Measurements from ENCODE around the gene CERT1.

CERT1 gene

GRCh38 chr5:75412111-75412990, 99.1 kb downstream of the CERT1 start:
- no peak overlapping the region for H3K4me3 ChIP-seq (ENCODE audit: low read depth, low read length)
- TF ChIP-seq CTCF (IDR thresholded peaks at IDR 0.05; ENCODE audit: low read depth, low read length): no peak

GRCh38 chr5:75405296-75405695, 106.1 kb downstream of the CERT1 start:
- TF ChIP-seq CTCF (IDR thresholded peaks at IDR 0.05; ENCODE audit: low read depth, low read length): no peak
- H3K4me3 ChIP-seq (ENCODE audit: low read depth, low read length): no peak overlapping the region

GRCh38 chr5:75395277-75395676, 116.2 kb downstream of the CERT1 start:
- no peak overlapping the region for H3K4me3 ChIP-seq (ENCODE audit: low read depth, low read length)
- TF ChIP-seq CTCF (IDR thresholded peaks at IDR 0.05; ENCODE audit: low read depth, low read length): no peak

- no peak for TF ChIP-seq CTCF (IDR thresholded peaks at IDR 0.05; ENCODE audit: low read depth, low read length)
- H3K4me3 ChIP-seq (ENCODE audit: low read depth, low read length): no peak overlapping the region
Observed at GRCh38 chr5:75389430-75389829, 122.0 kb downstream of the CERT1 start.

- TF ChIP-seq CTCF (IDR thresholded peaks at IDR 0.05; ENCODE audit: low read depth, low read length): no peak
- H3K4me3 ChIP-seq (ENCODE audit: low read depth, low read length): no peak overlapping the region
Observed at GRCh38 chr5:75387806-75388205, 123.6 kb downstream of the CERT1 start.

- no peak for TF ChIP-seq CTCF (IDR thresholded peaks at IDR 0.05; ENCODE audit: low read depth, low read length)
- H3K4me3 ChIP-seq (ENCODE audit: low read depth, low read length): no peak overlapping the region
Observed at GRCh38 chr5:75384218-75384617, 127.2 kb downstream of the CERT1 start.

- no peak for TF ChIP-seq CTCF (IDR thresholded peaks at IDR 0.05; ENCODE audit: low read depth, low read length)
- H3K4me3 ChIP-seq (ENCODE audit: low read depth, low read length): no peak overlapping the region
Observed at GRCh38 chr5:75381456-75381855, 130.0 kb downstream of the CERT1 start.

Data from WI38 (cell line).